CD14-positive monocyte (primary cell): ENCODE results near the gene TRABD2B. TPM values are rescaled to one million over a fixed set of nuclear protein-coding genes. Genes with fewer than 3 reads are reported as not detected.

ENCODE experiments used
- DNase-seq, 3 donors: peaks; one replicate each; pipeline ENCODE4 v3.0.0-alpha.2; 2011 to 2022
- H2AFZ ChIP-seq: 2 replicates; pipeline ENCODE4 v1.6.0; 2012; ENCODE audit warnings: mild to moderate bottlenecking, low read depth, low read length, inconsistent platforms; ENCODE audit not compliant: insufficient read depth, poor library complexity, severe bottlenecking
- H3K27ac ChIP-seq, 2 donors: 1 replicate in 1 of 2; 2 replicates in 1 of 2; pipeline ENCODE4 v1.5.1; 2012 to 2013; ENCODE audit warnings: low read length in 2 of 2, control low read depth in 1 of 2, inconsistent platforms in 1 of 2, low read depth in 1 of 2, mild to moderate bottlenecking in 1 of 2
- H3K27me3 ChIP-seq, 2 donors: one replicate each; pipeline versions ENCODE4 v1.6.0 to v1.6.1; 2011 to 2013; ENCODE audit warnings: low read length in 2 of 2; ENCODE audit not compliant: control insufficient read depth in 2 of 2, insufficient read depth in 2 of 2
- H3K36me3 ChIP-seq, 2 donors: replicated peaks in 1 of 2; 1 replicate in 1 of 2; 2 replicates in 1 of 2; pipeline versions ENCODE4 v1.5.1 to v1.6.1; 2012 to 2013; ENCODE audit warnings: low read length in 2 of 2, control low read depth in 1 of 2, inconsistent platforms in 1 of 2, mild to moderate bottlenecking in 1 of 2; ENCODE audit not compliant: insufficient read depth in 2 of 2, control insufficient read depth in 1 of 2
- H3K4me1 ChIP-seq, 2 donors: 1 replicate in 1 of 2; 2 replicates in 1 of 2; pipeline versions ENCODE4 v1.5.1 to v1.6.1; 2012 to 2013; ENCODE audit warnings: low read length in 2 of 2, control low read depth in 1 of 2, inconsistent platforms in 1 of 2, mild to moderate bottlenecking in 1 of 2, moderate library complexity in 1 of 2; ENCODE audit not compliant: insufficient read depth in 2 of 2, control insufficient read depth in 1 of 2
- H3K4me2 ChIP-seq: replicated peaks from 2 replicates; pipeline ENCODE3; 2012; ENCODE audit warnings: low read length, moderate library complexity, mild to moderate bottlenecking; ENCODE audit not compliant: poor library complexity, severe bottlenecking; ENCODE audit errors: extremely low read depth
- H3K4me3 ChIP-seq, 3 experiments: fragments of 200-600 bp in 1 of 3; sonication (generic) in 1 of 3; replicated peaks in 1 of 3; 1 replicate in 2 of 3; 2 replicates in 1 of 3; pipeline ENCODE4 v1.5.1; 2011 to 2013; ENCODE audit warnings: low read length in 3 of 3, mild to moderate bottlenecking in 3 of 3, control low read depth in 2 of 3, low read depth in 2 of 3, inconsistent platforms in 1 of 3, moderate library complexity in 1 of 3
- H3K79me2 ChIP-seq: 2 replicates; pipeline ENCODE4 v1.6.0; 2012; ENCODE audit warnings: mild to moderate bottlenecking, control low read depth, inconsistent platforms, low read length, moderate library complexity; ENCODE audit not compliant: insufficient read depth
- H3K9ac ChIP-seq: 2 replicates; pipeline ENCODE4 v1.6.0; 2017; ENCODE audit warnings: low read length, mild to moderate bottlenecking; ENCODE audit not compliant: insufficient read depth, poor library complexity, severe bottlenecking
- H3K9me3 ChIP-seq, 2 donors: replicated peaks in 1 of 2; 1 replicate in 1 of 2; 2 replicates in 1 of 2; pipeline versions ENCODE4 v1.5.1 to v1.6.1; 2012 to 2013; ENCODE audit warnings: low read length in 2 of 2, control low read depth in 1 of 2; ENCODE audit not compliant: control insufficient read depth in 1 of 2, insufficient read depth in 1 of 2
- H4K20me1 ChIP-seq: 2 replicates; pipeline ENCODE4 v1.6.0; 2012; ENCODE audit warnings: mild to moderate bottlenecking, low read length, control low read depth, moderate library complexity; ENCODE audit not compliant: insufficient read depth
- H3K27ac Mint-ChIP-seq, 7 donors: one replicate each; pipeline ENCODE4 v1.8.0; 2020; ENCODE audit warnings: mild to moderate bottlenecking in 7 of 7, mixed read lengths in 7 of 7, moderate library complexity in 6 of 7, inconsistent platforms in 2 of 7
- H3K27me3 Mint-ChIP-seq, 3 donors: one replicate each; pipeline ENCODE4 v1.8.0; 2021 to 2022; ENCODE audit warnings: low read depth in 3 of 3, mild to moderate bottlenecking in 3 of 3, mixed read lengths in 3 of 3, moderate library complexity in 3 of 3, inconsistent platforms in 1 of 3
- H3K36me3 Mint-ChIP-seq, 2 donors: one replicate each; pipeline ENCODE4 v1.8.0; 2020; ENCODE audit warnings: mixed read lengths in 2 of 2, inconsistent platforms in 1 of 2, mild to moderate bottlenecking in 1 of 2
- H3K4me1 Mint-ChIP-seq: one replicate; pipeline ENCODE4 v1.8.0; 2020; ENCODE audit warnings: mild to moderate bottlenecking, mixed read lengths
- H3K4me3 Mint-ChIP-seq, 2 donors: one replicate each; pipeline ENCODE4 v1.8.0; 2020; ENCODE audit warnings: mild to moderate bottlenecking in 2 of 2, mixed read lengths in 2 of 2, moderate library complexity in 1 of 2
- H3K9me3 Mint-ChIP-seq, 7 donors: one replicate each; pipeline ENCODE4 v1.8.0; 2020 to 2022; ENCODE audit warnings: mixed read lengths in 7 of 7, mild to moderate bottlenecking in 6 of 7, moderate library complexity in 6 of 7, inconsistent platforms in 2 of 7
- WGBS: methylation state at CpG from one replicate; pipeline ENCODE4 v1.1.5; 2013; ENCODE audit warnings: missing lambda C conversion rate; ENCODE audit not compliant: insufficient coverage; 5-methylcytosine and 5-hydroxymethylcytosine counted together
- intact Hi-C, 2 donors: fragments of 100-400 bp; cut with micrococcal nuclease; formaldehyde crosslinking; loops; one replicate each; pipeline versions ENCODE4 v1.15.0 to v1.15.1; 2023
- polyA plus RNA-seq, 3 donors: library from polyadenylated mRNA; depleted of rRNA in 1 of 3; unstranded in 2 of 3; stranded (reverse) in 1 of 3; fragments of 300-500 nt in 2 of 3; fragments of >200 nt in 1 of 3; fragmentation: Illumina TruSeq in 2 of 3; gene quantifications; 1 replicate in 2 of 3; 2 replicates in 1 of 3; pipeline ENCODE4 v1.2.3, GENCODE V29; 2012 to 2021
- TF ChIP-seq, protein P1 (sequence below): fragments of 200-600 bp; IDR thresholded peaks from one replicate; pipeline ENCODE4 v1.8.0; 2022; ENCODE audit warnings: antibody characterized with exemption, mild to moderate bottlenecking

Gene TRABD2B
- polyA plus RNA-seq, 3 donors, result not detected

- Histone ChIP-seq H3K27me3 (peaks cover 2 to 5% of the 10 kb centered on the region in 2 donors), H2AFZ (no peak overlapping the region), H3K9ac (no peak overlapping the region), H3K79me2 (no peaks in the 10 kb centered on the region), H3K4me1 (no peaks in the 10 kb centered on the region), H4K20me1 (no peaks in the 10 kb centered on the region), H3K36me3 (no peaks in the 10 kb centered on the region), H3K4me2 (no peak overlapping the region), H3K4me3 (no peak overlapping the region), H3K27ac (no peak overlapping the region), H3K9me3 (no peaks in the 10 kb centered on the region)
- Mint-ChIP-seq H3K27me3 (peaks cover 16 to 18% (median 18%) of the 10 kb centered on the region in 3 donors), H3K9me3 (peaks cover 0 to 6% (median 0%) of the 10 kb centered on the region in 7 donors), H3K36me3 (no peaks in the 10 kb centered on the region), H3K27ac (no peak overlapping the region), H3K4me1 (peaks cover 3% of the 10 kb centered on the region), H3K4me3 (no peak overlapping the region)
- no peak for DNase-seq
- intact Hi-C loops, result loop anchor here in 1 of 2 donors (10.0 kb wide), 1 partner anchor 212 kb away; the partner anchor contains the start of gene SLC5A9
- TF ChIP-seq, protein P1, sequence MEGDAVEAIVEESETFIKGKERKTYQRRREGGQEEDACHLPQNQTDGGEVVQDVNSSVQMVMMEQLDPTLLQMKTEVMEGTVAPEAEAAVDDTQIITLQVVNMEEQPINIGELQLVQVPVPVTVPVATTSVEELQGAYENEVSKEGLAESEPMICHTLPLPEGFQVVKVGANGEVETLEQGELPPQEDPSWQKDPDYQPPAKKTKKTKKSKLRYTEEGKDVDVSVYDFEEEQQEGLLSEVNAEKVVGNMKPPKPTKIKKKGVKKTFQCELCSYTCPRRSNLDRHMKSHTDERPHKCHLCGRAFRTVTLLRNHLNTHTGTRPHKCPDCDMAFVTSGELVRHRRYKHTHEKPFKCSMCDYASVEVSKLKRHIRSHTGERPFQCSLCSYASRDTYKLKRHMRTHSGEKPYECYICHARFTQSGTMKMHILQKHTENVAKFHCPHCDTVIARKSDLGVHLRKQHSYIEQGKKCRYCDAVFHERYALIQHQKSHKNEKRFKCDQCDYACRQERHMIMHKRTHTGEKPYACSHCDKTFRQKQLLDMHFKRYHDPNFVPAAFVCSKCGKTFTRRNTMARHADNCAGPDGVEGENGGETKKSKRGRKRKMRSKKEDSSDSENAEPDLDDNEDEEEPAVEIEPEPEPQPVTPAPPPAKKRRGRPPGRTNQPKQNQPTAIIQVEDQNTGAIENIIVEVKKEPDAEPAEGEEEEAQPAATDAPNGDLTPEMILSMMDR, result no peak
Measured at GRCh38 chr1:48013270-48013669, 16.1 kb upstream of the TRABD2B start.

DNA sequence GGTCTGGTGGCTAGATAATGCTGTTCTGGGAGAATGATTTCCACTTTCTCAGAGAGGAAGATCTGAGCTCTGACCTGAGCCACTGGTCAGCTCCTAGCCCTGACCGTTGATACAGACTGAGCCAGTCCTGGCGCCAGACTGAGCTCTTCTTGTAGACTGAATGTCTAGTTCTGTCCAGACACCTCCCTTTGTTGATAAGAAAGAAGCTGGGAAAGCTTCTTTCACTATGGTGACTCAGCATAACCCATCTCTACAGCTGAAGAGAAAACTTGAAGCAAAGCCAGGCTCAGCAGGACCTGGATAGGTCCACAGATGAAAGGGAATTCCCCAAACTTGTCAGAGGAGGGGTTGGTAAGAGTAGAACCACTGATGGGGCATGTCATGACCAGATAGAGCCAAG lies 9.9 kb upstream of the TRABD2B start:
- Mint-ChIP-seq H3K27ac (no peak overlapping the region), H3K4me1 (no peaks in the 10 kb centered on the region), H3K27me3 (peaks cover 7 to 8% (median 7%) of the 10 kb centered on the region in 3 donors), H3K4me3 (no peak overlapping the region), H3K36me3 (no peaks in the 10 kb centered on the region), H3K9me3 (peaks cover 0 to 3% (median 0%) of the 10 kb centered on the region in 7 donors)
- no peak for DNase-seq
- intact Hi-C loops, result no loop called here
- Histone ChIP-seq H3K4me2 (no peak overlapping the region), H3K27me3 (peaks cover under 1 to 3% of the 10 kb centered on the region in 2 donors), H3K4me1 (no peaks in the 10 kb centered on the region), H4K20me1 (no peaks in the 10 kb centered on the region), H3K4me3 (no peak overlapping the region), H3K79me2 (no peaks in the 10 kb centered on the region), H2AFZ (no peak overlapping the region), H3K9ac (no peak overlapping the region), H3K27ac (no peak overlapping the region), H3K9me3 (no peaks in the 10 kb centered on the region), H3K36me3 (no peaks in the 10 kb centered on the region)
- 83% methylated on average over 1 of the region's 2 CpGs for WGBS
- TF ChIP-seq, protein P1, result no peak
